ENCODE results near the gene LRRC8B.

- TF ChIP-seq CTCF (IDR thresholded peaks at IDR 0.05) (no peak), POLR2A (IDR thresholded peaks at IDR 0.05) (no peak)
These were observed 14.5 kb downstream of the LRRC8B start for GRCh38 chr1:89539128-89539527.
